ENCODE measurements around the gene ORM1.
"Not testable (repeated sequence)": the region's sequence is repeated elsewhere in the genome, so short reads cannot be mapped to it uniquely, and the experiment has no call there.

ORM1 gene

DNA sequence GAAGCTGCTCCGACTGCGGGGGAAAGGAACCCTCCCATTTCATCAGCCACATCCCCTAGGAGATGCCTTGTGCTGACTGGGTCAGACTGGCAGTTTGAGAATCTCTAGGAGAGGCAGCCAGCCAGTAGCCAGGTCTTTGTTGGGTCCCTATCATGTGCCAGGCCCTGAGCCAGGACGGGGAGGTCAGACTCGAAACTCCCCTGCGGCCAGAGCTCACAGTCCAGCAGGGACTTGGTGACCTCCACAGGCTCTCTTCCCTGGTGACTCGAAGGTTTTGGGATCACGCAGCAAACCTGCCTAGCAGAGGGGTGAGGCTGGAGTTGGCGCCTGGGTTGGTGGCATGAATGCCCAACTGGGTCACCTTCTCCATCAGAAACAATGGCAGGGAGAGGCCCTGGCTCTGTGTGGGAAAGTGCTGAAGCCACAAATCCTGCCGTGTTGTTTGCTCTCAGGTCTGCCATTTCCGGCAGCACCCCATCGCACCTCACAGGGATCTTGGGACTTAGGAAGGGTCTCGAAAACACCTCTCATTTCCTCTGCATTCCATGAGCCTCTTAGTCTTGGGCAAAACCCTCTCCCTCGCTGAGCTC, 14.4 kb upstream of the ORM1 start:
- DNase-seq (ENCODE audit: low read depth), result no peak

- no peak for DNase-seq (ENCODE audit: low read depth)
These were observed 13.8 kb upstream of the ORM1 start for GRCh38 chr9:114309096-114309495.

DNA sequence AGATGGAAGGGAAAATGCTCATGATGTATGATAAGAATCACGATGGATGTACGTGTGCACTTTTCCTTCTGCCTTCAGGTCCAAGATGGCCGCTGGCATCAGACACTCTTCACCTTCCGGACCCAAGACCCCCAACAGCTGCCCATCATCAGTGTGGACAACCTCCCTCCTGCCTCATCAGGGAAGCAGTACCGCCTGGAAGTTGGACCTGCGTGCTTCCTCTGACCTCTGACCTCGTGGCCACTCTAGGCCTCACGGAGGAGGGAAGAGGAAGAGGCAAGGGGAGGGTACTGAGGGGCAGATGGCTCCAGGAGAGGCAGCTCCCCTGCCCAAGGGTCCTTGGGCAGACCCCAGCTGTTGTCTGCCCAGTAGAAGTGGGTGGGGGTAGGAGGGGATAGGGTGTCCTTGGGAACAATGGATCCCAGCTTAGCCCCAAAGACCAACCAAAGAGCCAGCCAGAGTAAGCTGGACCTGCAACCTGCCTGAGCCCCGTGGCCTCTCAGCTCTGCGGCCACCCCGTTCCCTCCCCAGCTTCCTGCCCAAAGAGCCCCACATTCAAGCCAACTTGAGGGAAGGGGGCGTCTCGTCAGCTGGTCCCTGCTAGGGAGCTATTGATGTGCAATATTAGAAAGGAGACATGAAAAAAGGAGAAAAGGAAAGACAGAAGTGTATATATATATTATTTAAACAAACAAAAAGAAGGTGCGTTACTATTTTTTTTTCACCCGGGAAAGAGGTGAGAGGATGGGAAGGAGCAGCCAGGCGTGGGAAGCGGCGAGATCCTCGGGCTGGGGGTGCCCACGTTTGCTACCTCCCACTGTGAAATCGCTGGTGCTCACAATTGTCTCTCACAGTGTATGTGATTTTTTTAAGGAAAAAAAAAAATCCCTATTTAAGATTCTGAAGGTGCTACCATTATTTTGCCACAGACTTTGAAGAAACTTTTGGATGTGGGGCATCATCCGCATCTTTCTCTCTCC, 12.1 kb upstream of the ORM1 start:
- DNase-seq (ENCODE audit: low read depth), result no peak

DNA sequence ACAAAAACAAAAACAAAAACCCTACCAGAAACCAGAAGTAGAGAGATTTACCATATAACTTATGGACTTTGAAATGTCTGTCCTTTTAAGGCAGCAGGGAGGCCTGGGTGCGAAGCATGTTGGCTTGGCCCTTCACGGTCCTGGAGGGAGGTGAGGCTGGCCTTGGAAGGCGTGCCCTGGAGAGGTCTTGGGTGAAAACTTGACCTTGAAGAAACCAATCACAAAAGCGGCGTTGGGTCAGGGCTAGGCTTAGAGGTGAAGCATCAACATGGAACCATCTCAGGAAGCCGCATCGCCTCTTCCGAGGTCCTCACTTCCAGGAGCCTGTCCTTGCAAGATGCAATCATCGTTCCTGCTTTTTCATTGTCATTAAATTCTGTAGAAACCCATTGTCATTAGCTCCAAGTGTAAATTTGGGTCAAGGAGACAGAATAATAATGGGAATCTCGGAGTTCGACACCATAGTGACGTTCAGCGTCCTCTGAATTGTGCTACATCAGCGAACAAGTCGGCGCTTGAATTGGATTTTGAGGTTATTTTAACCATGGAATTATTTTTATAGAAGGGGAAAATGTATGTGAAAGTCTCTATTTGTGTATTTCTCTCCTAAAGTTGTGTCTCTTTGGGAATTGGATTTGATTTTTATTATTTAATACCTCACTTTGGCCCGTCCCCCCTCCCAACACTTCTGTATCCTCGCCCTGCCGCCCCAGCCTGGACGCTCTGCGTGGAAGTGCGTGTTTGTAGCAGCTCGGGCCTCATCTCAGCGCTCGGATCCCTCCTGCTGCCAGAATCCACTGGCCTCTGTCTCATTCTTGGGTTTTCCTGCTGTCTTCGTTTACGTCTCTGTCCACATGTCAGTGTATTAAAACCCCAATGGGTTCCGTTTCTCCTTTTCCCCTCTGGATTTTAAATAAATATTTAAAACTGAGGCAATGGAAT, 11.1 kb upstream of the ORM1 start:
- no peak for DNase-seq (ENCODE audit: low read depth)

DNA sequence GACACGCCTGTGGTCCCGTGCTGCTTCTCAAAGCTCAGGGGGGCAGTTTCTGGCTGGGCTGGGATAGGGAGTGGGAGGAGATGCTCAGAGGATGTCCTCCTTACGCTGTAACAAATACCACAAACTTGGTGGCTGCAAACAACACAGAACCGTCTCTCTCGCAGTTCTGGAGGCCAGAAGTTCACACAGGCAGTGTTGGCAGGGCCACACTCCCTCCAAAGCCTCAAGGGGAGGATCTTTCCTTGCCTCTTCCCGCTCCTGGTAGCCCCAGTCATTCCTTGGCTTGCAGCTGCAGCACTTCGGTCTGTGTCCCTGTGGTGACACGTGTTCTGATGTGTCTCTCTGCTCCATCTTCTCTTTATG, 10.4 kb upstream of the ORM1 start:
- no peak for DNase-seq (ENCODE audit: low read depth)

GRCh38 chr9:114313186-114313585, 9.7 kb upstream of the ORM1 start:
- no peak for DNase-seq (ENCODE audit: low read depth)

GRCh38 chr9:114314256-114314867, 8.5 kb upstream of the ORM1 start:
- DNase-seq (ENCODE audit: low read depth), result no peak

- DNase-seq (ENCODE audit: low read depth), result no peak
These were observed 7.8 kb upstream of the ORM1 start for GRCh38 chr9:114314881-114315722.

DNA sequence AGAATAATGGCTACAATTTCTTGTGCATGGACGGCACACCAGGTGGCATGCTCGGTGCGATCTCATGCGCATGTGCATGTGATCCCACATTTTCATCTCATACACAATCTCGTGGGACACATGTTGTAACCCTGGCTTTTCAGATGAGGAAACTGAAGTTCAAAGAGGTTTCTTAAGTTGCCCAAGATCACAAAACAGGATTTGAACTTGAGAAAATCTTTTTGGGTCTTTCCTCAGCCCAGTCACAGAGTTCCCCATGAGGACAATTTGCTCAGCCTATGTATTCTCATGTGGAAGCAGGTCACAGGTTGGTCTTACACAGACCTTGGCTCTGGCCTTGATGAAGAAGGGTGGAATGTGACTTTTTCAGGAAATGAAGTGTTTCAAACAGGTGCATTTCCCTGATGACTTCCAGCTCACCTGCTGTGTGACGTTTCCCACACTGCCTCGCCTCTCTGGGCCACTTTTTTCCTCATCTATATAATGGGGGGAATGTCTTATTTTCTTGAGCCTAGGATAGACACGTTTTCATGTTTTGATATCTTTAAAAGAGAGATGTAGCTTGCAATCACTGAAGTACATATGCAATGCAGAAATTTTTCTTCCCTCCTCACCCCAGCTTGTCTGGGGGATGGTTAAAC, 7.1 kb upstream of the ORM1 start:
- DNase-seq (ENCODE audit: low read depth), result no peak

DNA sequence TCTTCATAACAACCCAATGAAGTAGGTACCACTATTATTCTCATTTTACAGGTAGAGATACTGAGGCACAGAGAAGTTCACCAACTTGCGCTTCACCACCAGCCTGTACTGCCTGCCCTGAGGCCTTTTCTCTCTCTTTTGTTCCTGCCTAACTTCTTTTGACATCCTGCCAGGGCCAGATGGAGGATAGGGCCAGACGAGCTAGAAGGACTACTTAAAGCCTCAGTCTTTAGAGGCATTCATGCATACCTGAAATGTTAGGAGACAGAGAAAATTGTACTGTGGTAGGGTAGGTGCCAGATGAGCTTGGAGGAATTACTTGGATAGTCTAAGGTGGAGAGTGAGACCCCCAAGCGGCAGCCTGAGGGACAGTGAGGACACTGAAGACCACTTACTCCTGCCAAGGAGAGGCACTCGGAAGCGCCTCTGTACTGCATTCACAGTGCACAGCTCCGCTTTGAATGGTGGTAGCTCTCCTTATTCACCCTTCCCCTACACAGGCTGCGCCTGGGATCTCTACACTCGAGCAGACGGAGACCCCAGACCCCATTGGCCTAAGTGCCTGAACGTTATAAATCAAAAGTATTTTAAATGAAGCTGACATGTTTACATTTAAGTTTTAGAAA, 6.2 kb upstream of the ORM1 start:
- no peak for DNase-seq (ENCODE audit: low read depth)

GRCh38 chr9:114317665-114318357, 5.1 kb upstream of the ORM1 start:
- DNase-seq (ENCODE audit: low read depth), result no peak

- DNase-seq (ENCODE audit: low read depth), result no peak
These were observed 4.5 kb upstream of the ORM1 start for GRCh38 chr9:114318416-114318815.

- DNase-seq (ENCODE audit: low read depth), result no peak
These were observed 3.8 kb upstream of the ORM1 start for GRCh38 chr9:114319147-114319546.

GRCh38 chr9:114320710-114321109, 2.2 kb upstream of the ORM1 start:
- not testable (repeated sequence) for DNase-seq (ENCODE audit: low read depth)

GRCh38 chr9:114321759-114322158, 1.1 kb upstream of the ORM1 start:
- no peak for DNase-seq (ENCODE audit: low read depth)

DNA sequence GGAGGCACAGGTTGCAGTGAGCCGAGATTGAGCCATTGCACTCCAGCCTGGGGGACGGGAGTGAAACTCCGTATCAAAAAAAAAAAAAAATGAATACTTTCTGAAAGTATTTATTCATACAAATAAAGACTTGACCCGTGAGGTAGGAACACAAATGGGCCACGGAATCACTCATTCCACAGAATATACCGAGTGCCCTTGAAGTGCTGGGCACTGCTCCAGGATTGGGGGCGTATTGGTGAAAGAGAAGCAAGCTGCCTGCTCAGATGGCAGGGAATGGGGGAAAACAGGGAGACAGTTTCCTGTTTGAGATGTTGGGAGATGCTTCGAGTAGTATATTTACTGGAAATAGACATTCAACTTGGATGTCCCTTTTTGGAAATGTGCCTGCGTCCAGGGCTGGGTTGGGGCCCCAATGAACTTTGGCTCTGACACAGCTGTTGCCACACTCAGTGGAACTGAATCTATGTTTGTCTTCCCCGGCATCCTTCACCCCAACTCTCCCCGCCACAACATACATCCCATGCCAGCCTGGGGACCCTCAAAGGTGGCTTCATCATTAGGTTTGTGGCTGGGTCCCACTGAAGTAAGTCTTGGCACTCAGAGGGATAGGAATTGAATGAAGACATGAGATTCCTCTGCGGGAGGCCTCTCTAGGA, 609 bp upstream of the ORM1 start:
- DNase-seq (ENCODE audit: low read depth), result not testable (repeated sequence)

GRCh38 chr9:114323849-114324248, 951 bp downstream of the ORM1 start:
- DNase-seq (ENCODE audit: low read depth), result not testable (repeated sequence)

- no peak for DNase-seq (ENCODE audit: low read depth)
These were observed 1.6 kb downstream of the ORM1 start for GRCh38 chr9:114324492-114324891.

GRCh38 chr9:114324965-114325364, 2.1 kb downstream of the ORM1 start:
- not testable (repeated sequence) for DNase-seq (ENCODE audit: low read depth)

Data from CMK (cell line).